H9 (cell line): ENCODE results near the gene AP1S3. TPM values are rescaled to one million over a fixed set of nuclear protein-coding genes. Genes with fewer than 3 reads are reported as not detected.
"Not testable (repeated sequence)": the region's sequence is repeated elsewhere in the genome, so short reads cannot be mapped to it uniquely, and the experiment has no call there.

Source experiments
- DNase-seq: peaks from one replicate; pipeline ENCODE4 v3.0.0-alpha.2; 2017
- H2AFZ ChIP-seq: one replicate; pipeline ENCODE4 v1.6.1; 2013; ENCODE audit warnings: mild to moderate bottlenecking, low read length, control low read depth, moderate library complexity
- H2AK5ac ChIP-seq: 2 replicates; pipeline ENCODE4 v1.6.1; 2013; ENCODE audit warnings: low read length, control low read depth, mixed read lengths; ENCODE audit not compliant: insufficient read length
- H2BK120ac ChIP-seq: one replicate; pipeline ENCODE4 v1.6.1; 2013; ENCODE audit warnings: low read depth, mild to moderate bottlenecking, low read length, control low read depth, inconsistent platforms; ENCODE audit not compliant: poor library complexity, severe bottlenecking
- H2BK12ac ChIP-seq: 2 replicates; pipeline ENCODE4 v1.6.1; 2013; ENCODE audit warnings: low read length, control low read depth, mixed read lengths, low read depth; ENCODE audit not compliant: insufficient read length
- H2BK15ac ChIP-seq: 2 replicates; pipeline ENCODE4 v1.6.1; 2013; ENCODE audit warnings: low read depth, low read length, control low read depth
- H2BK20ac ChIP-seq: one replicate; pipeline ENCODE4 v1.6.1; 2013; ENCODE audit warnings: low read depth, mild to moderate bottlenecking, low read length, control low read depth, inconsistent platforms; ENCODE audit not compliant: poor library complexity, severe bottlenecking
- H2BK5ac ChIP-seq: 2 replicates; pipeline ENCODE4 v1.6.1; 2013; ENCODE audit warnings: low read length, control low read depth, mixed read lengths; ENCODE audit not compliant: insufficient read length
- H3K14ac ChIP-seq: 2 replicates; pipeline ENCODE4 v1.6.1; 2013; ENCODE audit warnings: low read length, control low read depth; ENCODE audit not compliant: insufficient read depth
- H3K18ac ChIP-seq: 2 replicates; pipeline ENCODE4 v1.6.1; 2013; ENCODE audit warnings: low read depth, mild to moderate bottlenecking, mixed read lengths, low read length, control low read depth; ENCODE audit not compliant: insufficient read length
- H3K23ac ChIP-seq: 2 replicates; pipeline ENCODE4 v1.6.1; 2013; ENCODE audit warnings: low read length, control low read depth, mixed read lengths, low read depth; ENCODE audit not compliant: insufficient read length
- H3K23me2 ChIP-seq: 2 replicates; pipeline ENCODE4 v1.6.1; 2013; ENCODE audit warnings: low read depth, mild to moderate bottlenecking, mixed read lengths, low read length, control low read depth; ENCODE audit not compliant: insufficient read length, poor library complexity, severe bottlenecking
- H3K27ac ChIP-seq: 2 replicates; pipeline ENCODE4 v1.5.1; 2013; ENCODE audit warnings: low read length, control low read depth, mixed read lengths, low read depth; ENCODE audit not compliant: insufficient read length
- H3K27me3 ChIP-seq: 2 replicates; pipeline ENCODE4 v1.6.1; 2013; ENCODE audit warnings: low read length, control low read depth, inconsistent platforms; ENCODE audit not compliant: insufficient read depth
- H3K4ac ChIP-seq: 2 replicates; pipeline ENCODE4 v1.6.1; 2013; ENCODE audit warnings: low read depth, mild to moderate bottlenecking, control low read depth, inconsistent platforms, low read length, moderate library complexity
- H3K4me1 ChIP-seq: 2 replicates; pipeline ENCODE4 v1.6.1; 2013; ENCODE audit warnings: low read length, control low read depth, inconsistent platforms; ENCODE audit not compliant: insufficient read depth
- H3K4me2 ChIP-seq: 2 replicates; pipeline ENCODE4 v1.6.1; 2013; ENCODE audit warnings: low read length, control low read depth, mixed read lengths; ENCODE audit not compliant: insufficient read length, insufficient read depth
- H3K56ac ChIP-seq: 2 replicates; pipeline ENCODE4 v1.6.1; 2013; ENCODE audit warnings: low read depth, mild to moderate bottlenecking, mixed read lengths, low read length, control low read depth; ENCODE audit not compliant: insufficient read length
- H3K79me1 ChIP-seq: 2 replicates; pipeline ENCODE4 v1.6.1; 2013; ENCODE audit warnings: low read depth, mild to moderate bottlenecking, moderate library complexity, low read length, control low read depth, inconsistent platforms; ENCODE audit not compliant: insufficient read depth, poor library complexity, severe bottlenecking
- H3K79me2 ChIP-seq: 2 replicates; pipeline ENCODE4 v1.6.1; 2013; ENCODE audit warnings: low read length, control low read depth, inconsistent platforms; ENCODE audit not compliant: insufficient read depth
- H3K9ac ChIP-seq: 2 replicates; pipeline ENCODE4 v1.6.1; 2013; ENCODE audit warnings: low read length, control low read depth, mixed read lengths; ENCODE audit not compliant: insufficient read length; ENCODE audit errors: extremely low read depth
- H3K9me3 ChIP-seq: one replicate; pipeline ENCODE4 v1.6.1; 2013; ENCODE audit warnings: low read depth, low read length, inconsistent platforms; ENCODE audit not compliant: control insufficient read depth
- H3T11ph ChIP-seq: one replicate; pipeline ENCODE4 v1.6.1; 2013; ENCODE audit warnings: mild to moderate bottlenecking, low read length, control low read depth, inconsistent platforms
- H4K20me1 ChIP-seq: one replicate; pipeline ENCODE4 v1.6.1; 2013; ENCODE audit not compliant: control insufficient read depth, insufficient read length, insufficient read depth
- H4K5ac ChIP-seq: 2 replicates; pipeline ENCODE4 v1.6.1; 2013; ENCODE audit warnings: low read depth, mild to moderate bottlenecking, mixed read lengths, low read length, control low read depth; ENCODE audit not compliant: insufficient read length
- H4K8ac ChIP-seq: replicated peaks from 2 replicates; pipeline ENCODE4 v1.6.1; 2013; ENCODE audit warnings: low read length, control low read depth, mixed read lengths, low read depth; ENCODE audit not compliant: insufficient read length
- H4K91ac ChIP-seq: 2 replicates; pipeline ENCODE4 v1.6.1; 2013; ENCODE audit warnings: low read depth, mild to moderate bottlenecking, moderate library complexity, mixed read lengths, low read length, control low read depth; ENCODE audit not compliant: insufficient read length
- H3K27ac Mint-ChIP-seq, 3 experiments: 2 replicates in 2 of 3; 3 replicates in 1 of 3; pipeline ENCODE4 v1.8.0; 2020 to 2021; ENCODE audit warnings: mixed read lengths in 3 of 3, mild to moderate bottlenecking in 1 of 3, moderate library complexity in 1 of 3
- H3K27me3 Mint-ChIP-seq: 2 replicates; pipeline ENCODE4 v1.8.0; 2021; ENCODE audit warnings: low read depth, mild to moderate bottlenecking, moderate library complexity, mixed read lengths
- H3K36me3 Mint-ChIP-seq, 3 experiments: 2 replicates in 2 of 3; 3 replicates in 1 of 3; pipeline ENCODE4 v1.8.0; 2020 to 2021; ENCODE audit warnings: low read depth in 3 of 3, mixed read lengths in 3 of 3; ENCODE audit not compliant: insufficient read depth in 1 of 3
- H3K4me1 Mint-ChIP-seq, 2 experiments: 2 replicates each; pipeline ENCODE4 v1.8.0; 2020; ENCODE audit warnings: mixed read lengths in 2 of 2
- H3K4me3 Mint-ChIP-seq, 2 experiments: 2 replicates in 1 of 2; 3 replicates in 1 of 2; pipeline ENCODE4 v1.8.0; 2020 to 2021; ENCODE audit warnings: mild to moderate bottlenecking in 2 of 2, mixed read lengths in 2 of 2, moderate library complexity in 1 of 2
- H3K9me3 Mint-ChIP-seq, 2 experiments: 2 replicates in 1 of 2; 3 replicates in 1 of 2; pipeline ENCODE4 v1.8.0; 2020; ENCODE audit warnings: mild to moderate bottlenecking in 2 of 2, mixed read lengths in 2 of 2, moderate library complexity in 1 of 2
- WGBS: extraction: QIAGEN DNeasy Blood & Tissue Kit; methylation state at CpG from one replicate; pipeline ENCODE4 v1.1.7; 2013; ENCODE audit warnings: missing lambda C conversion rate, low lambda C conversion rate, mixed read lengths; ENCODE audit not compliant: insufficient read length; ENCODE audit errors: extremely low coverage; 5-methylcytosine and 5-hydroxymethylcytosine counted together
- total RNA-seq: library from RNA; stranded (reverse); gene quantifications from 2 replicates; pipeline ENCODE4 v1.2.1, GENCODE V29; 2021
- TF ChIP-seq, protein P1 (sequence below): fragments of 200-600 bp; sonication (generic); conservative IDR thresholded peaks from 3 replicates; pipeline ENCODE4 v1.8.0; 2021; ENCODE audit warnings: antibody characterized with exemption, mild to moderate bottlenecking

Gene AP1S3
- total RNA-seq, 1 experiment from 2014 or later = 8.7 TPM

DNA sequence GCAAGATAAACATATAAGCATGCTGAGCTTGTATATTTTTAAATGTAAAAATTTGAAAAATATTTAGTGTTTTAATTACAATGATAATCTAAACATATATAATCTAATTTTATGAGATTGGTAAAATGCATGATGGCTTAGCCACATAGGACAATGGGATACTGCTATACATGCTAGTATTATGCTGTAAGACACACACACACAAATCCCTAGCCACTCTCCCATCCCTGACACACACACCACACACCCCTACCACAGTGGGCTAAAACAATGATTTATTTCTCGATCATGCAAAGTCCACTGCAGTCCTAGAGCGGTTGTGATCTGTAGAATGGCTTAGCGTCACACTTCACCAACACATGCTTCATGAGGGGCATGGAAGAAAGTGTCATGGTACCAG is 36.3 kb upstream of the AP1S3 start:
- Mint-ChIP-seq H3K36me3 (peaks cover 14 to 41% (median 27%) of the 10 kb centered on the region in 3 experiments), H3K4me1 (no peaks in the 10 kb centered on the region), H3K4me3 (no peak overlapping the region), H3K27me3 (no peaks in the 10 kb centered on the region), H3K9me3 (no peaks in the 10 kb centered on the region), H3K27ac (0 out of 7 replicates have a peak overlapping the region, but pooled peaks of 1 of the 3 experiments have one; percentile 60)
- no peaks in the 10 kb centered on the region for H3K23me2 ChIP-seq
- no peaks in the 10 kb centered on the region for H3K79me2 ChIP-seq
- no peak overlapping the region for H2BK15ac ChIP-seq
- H3K18ac ChIP-seq = no peak overlapping the region
- TF ChIP-seq, protein P1, sequence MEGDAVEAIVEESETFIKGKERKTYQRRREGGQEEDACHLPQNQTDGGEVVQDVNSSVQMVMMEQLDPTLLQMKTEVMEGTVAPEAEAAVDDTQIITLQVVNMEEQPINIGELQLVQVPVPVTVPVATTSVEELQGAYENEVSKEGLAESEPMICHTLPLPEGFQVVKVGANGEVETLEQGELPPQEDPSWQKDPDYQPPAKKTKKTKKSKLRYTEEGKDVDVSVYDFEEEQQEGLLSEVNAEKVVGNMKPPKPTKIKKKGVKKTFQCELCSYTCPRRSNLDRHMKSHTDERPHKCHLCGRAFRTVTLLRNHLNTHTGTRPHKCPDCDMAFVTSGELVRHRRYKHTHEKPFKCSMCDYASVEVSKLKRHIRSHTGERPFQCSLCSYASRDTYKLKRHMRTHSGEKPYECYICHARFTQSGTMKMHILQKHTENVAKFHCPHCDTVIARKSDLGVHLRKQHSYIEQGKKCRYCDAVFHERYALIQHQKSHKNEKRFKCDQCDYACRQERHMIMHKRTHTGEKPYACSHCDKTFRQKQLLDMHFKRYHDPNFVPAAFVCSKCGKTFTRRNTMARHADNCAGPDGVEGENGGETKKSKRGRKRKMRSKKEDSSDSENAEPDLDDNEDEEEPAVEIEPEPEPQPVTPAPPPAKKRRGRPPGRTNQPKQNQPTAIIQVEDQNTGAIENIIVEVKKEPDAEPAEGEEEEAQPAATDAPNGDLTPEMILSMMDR = no peak
- no peak overlapping the region for H4K5ac ChIP-seq
- no peaks in the 10 kb centered on the region for H3K27me3 ChIP-seq
- DNase-seq = no peak
- no peak overlapping the region for H3K4me2 ChIP-seq
- no peak overlapping the region for H2BK20ac ChIP-seq
- H3K14ac ChIP-seq = no peak overlapping the region
- H3K4me1 ChIP-seq = no peaks in the 10 kb centered on the region
- H2BK120ac ChIP-seq = no peak overlapping the region
- no peak overlapping the region for H3K27ac ChIP-seq
- H3K79me1 ChIP-seq = no peaks in the 10 kb centered on the region
- H3K23ac ChIP-seq = no peak overlapping the region
- H4K91ac ChIP-seq = no peak overlapping the region
- H3K4ac ChIP-seq = no peak overlapping the region
- no peak overlapping the region for H3K9ac ChIP-seq
- no peaks in the 10 kb centered on the region for H4K20me1 ChIP-seq
- H3K9me3 ChIP-seq = no peaks in the 10 kb centered on the region
- no peak overlapping the region for H4K8ac ChIP-seq
- H3T11ph ChIP-seq = no peak overlapping the region
- H2AK5ac ChIP-seq = no peak overlapping the region
- no CpG with 5 or more reads among the region's 3 CpGs for WGBS
- no peak overlapping the region for H2BK12ac ChIP-seq
- H2AFZ ChIP-seq = no peak overlapping the region
- no peak overlapping the region for H2BK5ac ChIP-seq
- no peak overlapping the region for H3K56ac ChIP-seq

DNA sequence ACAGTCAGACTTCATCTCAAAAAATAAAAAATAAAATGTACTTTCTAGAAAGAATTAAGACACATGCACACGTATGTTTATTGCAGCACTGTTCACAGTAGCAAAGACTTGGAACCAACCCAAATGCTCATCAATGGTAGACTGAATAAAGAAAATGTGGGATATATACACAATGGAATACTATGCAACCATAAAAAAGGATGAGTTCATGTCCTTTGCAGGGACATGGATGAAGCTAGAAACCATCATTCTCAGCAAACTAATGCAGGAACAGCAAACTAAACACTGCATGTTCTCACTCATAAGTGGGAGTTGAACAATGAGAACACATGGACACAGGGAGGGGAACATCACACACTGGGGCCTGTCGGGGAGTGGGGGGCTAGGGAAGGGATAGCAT is 35.4 kb upstream of the AP1S3 start:
- H3K27me3 Mint-ChIP-seq, H3K4me2 ChIP-seq, H3K4me1 ChIP-seq, H3K27ac Mint-ChIP-seq, H3K9ac ChIP-seq, H2BK12ac ChIP-seq, H2BK15ac ChIP-seq, DNase-seq, H3K14ac ChIP-seq, H3K9me3 ChIP-seq, H3K23ac ChIP-seq, H3K27ac ChIP-seq, H3K9me3 Mint-ChIP-seq, H2BK5ac ChIP-seq, H3K79me2 ChIP-seq, H3T11ph ChIP-seq, H4K8ac ChIP-seq, H3K4me3 Mint-ChIP-seq, H2AK5ac ChIP-seq, H2AFZ ChIP-seq, H3K4ac ChIP-seq, H4K91ac ChIP-seq, H3K18ac ChIP-seq, H3K23me2 ChIP-seq, H3K27me3 ChIP-seq, H2BK20ac ChIP-seq, H3K56ac ChIP-seq, H4K20me1 ChIP-seq, H2BK120ac ChIP-seq, H3K79me1 ChIP-seq, H4K5ac ChIP-seq, H3K4me1 Mint-ChIP-seq: not testable (repeated sequence)
- no CpG with 5 or more reads among the region's 2 CpGs for WGBS
- H3K36me3 Mint-ChIP-seq = peaks cover 8 to 32% (median 18%) of the 10 kb centered on the region in 3 experiments
